Neural progenitor cell (in vitro differentiated cells): Measurements from ENCODE around the gene NCKAP5. TPM values are rescaled to one million over a fixed set of nuclear protein-coding genes. Genes with fewer than 3 reads are reported as not detected.

ENCODE experiments used
- DNase-seq: peaks from one replicate; pipeline ENCODE4 v3.0.0-alpha.2; 2016; ENCODE audit warnings: low spot score
- H2AFZ ChIP-seq: fragments of 200-600 bp; sonication (generic); replicated peaks from 2 replicates; pipeline ENCODE4 v1.6.1; 2016; ENCODE audit warnings: antibody characterized with exemption
- H3F3A ChIP-seq: fragments of 200-600 bp; sonication (generic); 2 replicates; pipeline ENCODE4 v1.6.1; 2016; ENCODE audit warnings: antibody characterized with exemption, low read depth
- H3K27ac ChIP-seq: fragments of 200-600 bp; sonication (generic); 2 replicates; pipeline ENCODE4 v1.5.1; 2016; ENCODE audit warnings: mild to moderate bottlenecking
- H3K27me3 ChIP-seq: fragments of 200-600 bp; sonication (generic); 2 replicates; pipeline ENCODE4 v1.6.1; 2016; ENCODE audit warnings: mild to moderate bottlenecking, moderate library complexity
- H3K36me3 ChIP-seq: fragments of 200-600 bp; sonication (generic); 2 replicates; pipeline ENCODE4 v1.5.1; 2016
- H3K4me1 ChIP-seq: fragments of 200-600 bp; sonication (generic); 2 replicates; pipeline ENCODE4 v1.6.1; 2016; ENCODE audit warnings: mixed run types
- H3K4me2 ChIP-seq: fragments of 200-600 bp; sonication (generic); 2 replicates; pipeline ENCODE4 v1.6.1; 2016
- H3K4me3 ChIP-seq: fragments of 200-600 bp; sonication (generic); 2 replicates; pipeline ENCODE4 v1.5.1; 2016
- H3K79me2 ChIP-seq: fragments of 200-600 bp; sonication (generic); 2 replicates; pipeline ENCODE4 v1.6.1; 2016; ENCODE audit warnings: low read depth
- H3K9ac ChIP-seq: fragments of 200-600 bp; sonication (generic); 2 replicates; pipeline ENCODE4 v1.6.1; 2016
- H3K9me3 ChIP-seq: fragments of 200-600 bp; sonication (generic); 2 replicates; pipeline ENCODE4 v1.5.1; 2016; ENCODE audit warnings: low read depth
- H4K20me1 ChIP-seq: fragments of 200-600 bp; sonication (generic); 2 replicates; pipeline ENCODE4 v1.6.1; 2016; ENCODE audit warnings: low read depth
- H3K27ac Mint-ChIP-seq: 3 replicates; pipeline ENCODE4 v1.8.0; 2021; ENCODE audit warnings: mixed read lengths
- H3K27me3 Mint-ChIP-seq: 2 replicates; pipeline ENCODE4 v1.8.0; 2022; ENCODE audit warnings: low read depth, mild to moderate bottlenecking, inconsistent platforms, moderate library complexity, mixed read lengths; ENCODE audit not compliant: insufficient read depth
- H3K36me3 Mint-ChIP-seq: 3 replicates; pipeline ENCODE4 v1.8.0; 2021; ENCODE audit warnings: mixed read lengths
- H3K4me1 Mint-ChIP-seq: 3 replicates; pipeline ENCODE4 v1.8.0; 2021; ENCODE audit warnings: mixed read lengths
- H3K4me3 Mint-ChIP-seq: 3 replicates; pipeline ENCODE4 v1.8.0; 2021; ENCODE audit warnings: mild to moderate bottlenecking, moderate library complexity, mixed read lengths
- H3K9me3 Mint-ChIP-seq: 3 replicates; pipeline ENCODE4 v1.8.0; 2020; ENCODE audit warnings: mixed read lengths
- EZH2 ChIP-seq: fragments of 200-600 bp; sonication (generic); IDR thresholded peaks from 2 replicates; pipeline ENCODE4 v1.6.1; 2017; ENCODE audit warnings: antibody characterized with exemption, mild to moderate bottlenecking, moderate library complexity
- EZH2phosphoT487 ChIP-seq: fragments of 200-600 bp; sonication (generic); IDR thresholded peaks from 2 replicates; pipeline ENCODE4 v1.6.1; 2017; ENCODE audit warnings: antibody characterized with exemption
- total RNA-seq: library from RNA; depleted of rRNA; stranded (reverse); fragments of >200 nt; gene quantifications from 2 replicates; pipeline ENCODE4 v1.2.3, GENCODE V29; 2015; ENCODE audit warnings: low replicate concordance
- TF ChIP-seq, protein P1 (sequence below): fragments of 200-600 bp; sonication (generic); IDR thresholded peaks from 2 replicates; pipeline ENCODE4 v1.5.1; 2017; ENCODE audit warnings: antibody characterized with exemption, mild to moderate bottlenecking

Gene NCKAP5
- total RNA-seq, 1 donor from 2014 or later = 0.47 TPM

DNA sequence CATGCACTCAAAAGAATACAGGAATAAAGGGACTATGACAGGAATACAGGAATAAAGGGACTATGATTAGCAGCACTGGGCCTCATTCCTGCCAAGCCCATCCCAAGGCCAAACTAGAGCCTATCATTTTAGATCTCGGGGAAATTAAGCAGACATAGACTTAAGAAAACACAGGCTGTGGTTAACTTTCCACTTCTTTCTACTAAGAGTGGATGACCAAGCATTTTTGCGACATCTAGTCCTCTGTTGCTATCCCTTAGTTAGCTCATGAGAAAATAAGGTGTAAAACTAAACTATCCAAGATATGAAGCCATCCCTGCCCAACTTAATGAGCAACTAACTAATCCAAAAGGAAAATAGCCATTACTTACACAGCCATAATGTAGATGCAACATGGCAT, 904.2 kb downstream of the NCKAP5 start:
- Histone ChIP-seq H2AFZ (no peak overlapping the region), H4K20me1 (no peaks in the 10 kb centered on the region), H3K9ac (no peak overlapping the region), H3K4me3 (no peak overlapping the region), H3K9me3 (no peaks in the 10 kb centered on the region), H3K27me3 (peaks cover 28% of the 10 kb centered on the region), H3K4me1 (peaks cover 5% of the 10 kb centered on the region), H3K4me2 (no peak overlapping the region), H3K36me3 (no peaks in the 10 kb centered on the region), H3F3A (no peaks in the 10 kb centered on the region), H3K79me2 (no peaks in the 10 kb centered on the region), H3K27ac (no peak overlapping the region)
- H3K27ac Mint-ChIP-seq = no peak overlapping the region
- H3K9me3 Mint-ChIP-seq = no peaks in the 10 kb centered on the region
- H3K4me3 Mint-ChIP-seq = no peak overlapping the region
- peaks cover 62% of the 10 kb centered on the region for H3K36me3 Mint-ChIP-seq
- H3K4me1 Mint-ChIP-seq = peaks cover 33% of the 10 kb centered on the region
- peaks cover 4% of the 10 kb centered on the region for H3K27me3 Mint-ChIP-seq
- TF ChIP-seq EZH2 = no peak
- TF ChIP-seq, protein P1, sequence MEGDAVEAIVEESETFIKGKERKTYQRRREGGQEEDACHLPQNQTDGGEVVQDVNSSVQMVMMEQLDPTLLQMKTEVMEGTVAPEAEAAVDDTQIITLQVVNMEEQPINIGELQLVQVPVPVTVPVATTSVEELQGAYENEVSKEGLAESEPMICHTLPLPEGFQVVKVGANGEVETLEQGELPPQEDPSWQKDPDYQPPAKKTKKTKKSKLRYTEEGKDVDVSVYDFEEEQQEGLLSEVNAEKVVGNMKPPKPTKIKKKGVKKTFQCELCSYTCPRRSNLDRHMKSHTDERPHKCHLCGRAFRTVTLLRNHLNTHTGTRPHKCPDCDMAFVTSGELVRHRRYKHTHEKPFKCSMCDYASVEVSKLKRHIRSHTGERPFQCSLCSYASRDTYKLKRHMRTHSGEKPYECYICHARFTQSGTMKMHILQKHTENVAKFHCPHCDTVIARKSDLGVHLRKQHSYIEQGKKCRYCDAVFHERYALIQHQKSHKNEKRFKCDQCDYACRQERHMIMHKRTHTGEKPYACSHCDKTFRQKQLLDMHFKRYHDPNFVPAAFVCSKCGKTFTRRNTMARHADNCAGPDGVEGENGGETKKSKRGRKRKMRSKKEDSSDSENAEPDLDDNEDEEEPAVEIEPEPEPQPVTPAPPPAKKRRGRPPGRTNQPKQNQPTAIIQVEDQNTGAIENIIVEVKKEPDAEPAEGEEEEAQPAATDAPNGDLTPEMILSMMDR = no peak
- TF ChIP-seq EZH2phosphoT487 = no peak
- no peak for DNase-seq

DNA sequence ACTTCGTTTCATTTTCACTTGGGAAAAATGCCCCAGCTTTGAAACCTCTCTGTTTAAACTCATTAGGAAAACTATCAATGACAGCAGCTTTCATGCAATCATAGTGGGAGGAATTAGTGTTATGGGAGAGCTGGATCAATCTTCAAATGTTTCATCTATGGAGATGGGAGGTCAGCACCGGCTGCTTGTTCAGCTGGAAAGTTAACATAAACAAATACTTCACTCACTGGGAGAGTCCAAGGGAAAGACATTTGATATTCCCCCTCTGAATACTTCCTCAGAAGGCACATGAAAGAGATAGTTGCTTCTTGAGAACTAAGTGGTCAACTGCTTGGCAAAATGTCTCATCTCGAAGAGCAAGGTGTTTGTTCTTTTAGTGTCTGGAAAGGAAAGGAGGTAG, 905.5 kb downstream of the NCKAP5 start:
- Histone ChIP-seq H3K4me1 (no peaks in the 10 kb centered on the region), H4K20me1 (no peaks in the 10 kb centered on the region), H3K9me3 (no peaks in the 10 kb centered on the region), H3K79me2 (no peaks in the 10 kb centered on the region), H3K4me3 (no peak overlapping the region), H3K4me2 (no peak overlapping the region), H3K27ac (no peak overlapping the region), H2AFZ (no peak overlapping the region), H3F3A (no peaks in the 10 kb centered on the region), H3K27me3 (peaks cover 14% of the 10 kb centered on the region), H3K36me3 (no peaks in the 10 kb centered on the region), H3K9ac (no peak overlapping the region)
- DNase-seq = no peak
- H3K27me3 Mint-ChIP-seq = peaks cover 2% of the 10 kb centered on the region
- H3K4me3 Mint-ChIP-seq = no peak overlapping the region
- no peaks in the 10 kb centered on the region for H3K9me3 Mint-ChIP-seq
- TF ChIP-seq, protein P1 = no peak
- TF ChIP-seq EZH2 (no peak), EZH2phosphoT487 (no peak)
- peaks cover 74% of the 10 kb centered on the region for H3K36me3 Mint-ChIP-seq
- H3K27ac Mint-ChIP-seq = no peak overlapping the region
- peaks cover 27% of the 10 kb centered on the region for H3K4me1 Mint-ChIP-seq

DNA sequence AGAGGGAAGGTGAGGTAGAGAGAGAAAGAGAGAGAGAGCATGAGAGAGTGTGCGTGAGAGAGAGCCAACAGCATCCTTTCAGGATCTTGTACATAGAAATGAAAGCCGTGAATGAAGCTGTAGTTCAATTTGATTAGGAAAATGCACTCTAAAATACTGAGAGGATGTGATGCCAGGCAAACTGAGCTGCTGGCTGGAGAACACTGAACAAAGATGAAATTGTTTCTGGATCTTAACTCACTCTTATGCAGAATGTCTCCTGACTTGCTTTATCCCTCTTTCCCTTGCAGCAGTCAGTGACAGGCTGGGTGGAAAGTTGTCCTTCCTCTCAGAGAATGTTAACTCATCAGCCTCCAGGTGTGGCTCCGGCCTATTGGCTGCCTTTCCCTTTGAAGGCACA, 908.9 kb downstream of the NCKAP5 start:
- Mint-ChIP-seq H3K9me3 (no peaks in the 10 kb centered on the region), H3K36me3 (peaks cover 69% of the 10 kb centered on the region), H3K4me3 (no peak overlapping the region), H3K27me3 (peaks cover 4% of the 10 kb centered on the region), H3K4me1 (peaks cover 15% of the 10 kb centered on the region), H3K27ac (no peak overlapping the region)
- Histone ChIP-seq H3K9me3 (no peaks in the 10 kb centered on the region), H3K27ac (no peak overlapping the region), H3K79me2 (no peaks in the 10 kb centered on the region), H3K4me1 (no peaks in the 10 kb centered on the region), H3F3A (no peaks in the 10 kb centered on the region), H3K4me3 (no peak overlapping the region), H3K27me3 (no peaks in the 10 kb centered on the region), H3K36me3 (no peaks in the 10 kb centered on the region), H4K20me1 (no peaks in the 10 kb centered on the region), H2AFZ (no peak overlapping the region), H3K4me2 (no peak overlapping the region), H3K9ac (no peak overlapping the region)
- no peak for DNase-seq
- TF ChIP-seq EZH2 = no peak
- TF ChIP-seq EZH2phosphoT487 = no peak
- TF ChIP-seq, protein P1 = no peak
